ENCODE data around the gene MAD1L1.

The MAD1L1 gene

GRCh38 chr7:2224491-2224928 is 8.2 kb downstream of the MAD1L1 start:
- no peak for DNase-seq
- Histone ChIP-seq H3K4me1 (no peaks in the 10 kb centered on the region), H3K36me3 (peaks cover 69% of the 10 kb centered on the region), H3K27me3 (no peaks in the 10 kb centered on the region), H3K4me3 (ENCODE audit: low read depth, low read length) (no peak overlapping the region), H3K9me3 (no peaks in the 10 kb centered on the region)
- TF ChIP-seq CTCF (IDR thresholded peaks at IDR 0.05; ENCODE audit: low read depth, low read length), result no peak

- TF ChIP-seq CTCF (IDR thresholded peaks at IDR 0.05; ENCODE audit: low read depth, low read length), result no peak
- no peak for DNase-seq
- Histone ChIP-seq H3K27me3 (no peaks in the 10 kb centered on the region), H3K9me3 (no peaks in the 10 kb centered on the region), H3K36me3 (peaks cover 73% of the 10 kb centered on the region), H3K4me3 (ENCODE audit: low read depth, low read length) (no peak overlapping the region), H3K4me1 (no peaks in the 10 kb centered on the region)
These were observed 9.4 kb downstream of the MAD1L1 start for GRCh38 chr7:2223321-2223720.

- DNase-seq, result no peak
- Histone ChIP-seq H3K4me1 (no peaks in the 10 kb centered on the region), H3K9me3 (no peaks in the 10 kb centered on the region), H3K36me3 (peaks cover 80% of the 10 kb centered on the region), H3K4me3 (ENCODE audit: low read depth, low read length) (no peak overlapping the region), H3K27me3 (no peaks in the 10 kb centered on the region)
- TF ChIP-seq CTCF (IDR thresholded peaks at IDR 0.05; ENCODE audit: low read depth, low read length), result no peak
These were observed 10.2 kb downstream of the MAD1L1 start for GRCh38 chr7:2222516-2222915.

- no peak for TF ChIP-seq CTCF (IDR thresholded peaks at IDR 0.05; ENCODE audit: low read depth, low read length)
- Histone ChIP-seq H3K27me3 (no peaks in the 10 kb centered on the region), H3K4me3 (ENCODE audit: low read depth, low read length) (no peak overlapping the region), H3K4me1 (no peaks in the 10 kb centered on the region), H3K9me3 (no peaks in the 10 kb centered on the region), H3K36me3 (peaks cover 81% of the 10 kb centered on the region)
- DNase-seq, result no peak
These were observed 11.8 kb downstream of the MAD1L1 start for GRCh38 chr7:2220954-2221353.

GRCh38 chr7:2220506-2220905 is 12.2 kb downstream of the MAD1L1 start:
- TF ChIP-seq CTCF (IDR thresholded peaks at IDR 0.05; ENCODE audit: low read depth, low read length), result no peak
- Histone ChIP-seq H3K9me3 (no peaks in the 10 kb centered on the region), H3K36me3 (peaks cover 81% of the 10 kb centered on the region), H3K4me3 (ENCODE audit: low read depth, low read length) (no peak overlapping the region), H3K27me3 (no peaks in the 10 kb centered on the region), H3K4me1 (no peaks in the 10 kb centered on the region)
- no peak for DNase-seq

- no peak for TF ChIP-seq CTCF (IDR thresholded peaks at IDR 0.05; ENCODE audit: low read depth, low read length)
- DNase-seq, result no peak
- Histone ChIP-seq H3K4me3 (ENCODE audit: low read depth, low read length) (no peak overlapping the region), H3K9me3 (no peaks in the 10 kb centered on the region), H3K27me3 (no peaks in the 10 kb centered on the region), H3K4me1 (no peaks in the 10 kb centered on the region), H3K36me3 (peaks cover 78% of the 10 kb centered on the region)
These were observed 12.7 kb downstream of the MAD1L1 start for GRCh38 chr7:2220030-2220429.

Data from BE2C (cell line).